H1 (cell line): ENCODE data around the gene FOXN3. TPM values are rescaled to one million over a fixed set of nuclear protein-coding genes. Genes with fewer than 3 reads are reported as not detected.

Source experiments
- CTCF ChIA-PET: fragments of 300-600 bp; sonication (Branson Sonifier 250); formaldehyde crosslinking; loops from one replicate; lab custom pipeline; 2021; ENCODE audit not compliant: partially characterized antibody; lab: Charles Lee
- POLR2A ChIA-PET: fragments of 300-600 bp; sonication (Branson Sonifier 250); formaldehyde crosslinking; loops from one replicate; lab custom pipeline; 2021; ENCODE audit warnings: inconsistent platforms; ENCODE audit not compliant: partially characterized antibody; lab: Charles Lee
- DNase-seq, 2 experiments: peaks; one replicate each; pipeline versions ENCODE4 v3.0.0 to v3.0.0-alpha.2; 2010 to 2022; ENCODE audit warnings: low spot score in 2 of 2, low read depth in 1 of 2, mixed read lengths in 1 of 2
- FAIRE-seq: peaks from 2 replicates; lab custom pipeline; 2011; peaks lifted over from hg19 to GRCh38; lab: Jason Lieb, UNC
- H2AFZ ChIP-seq: 2 replicates; pipeline ENCODE4 v1.8.1; 2012; ENCODE audit warnings: low read length, inconsistent platforms
- H2AK5ac ChIP-seq: 2 replicates; pipeline ENCODE4 v1.6.1; 2013; ENCODE audit warnings: low read depth, low read length
- H2BK120ac ChIP-seq: replicated peaks from 2 replicates; pipeline ENCODE3; 2013; ENCODE audit warnings: low read depth, low read length, inconsistent platforms
- H2BK12ac ChIP-seq: 2 replicates; pipeline ENCODE4 v1.6.1; 2013; ENCODE audit warnings: low read depth, low read length
- H2BK15ac ChIP-seq: 2 replicates; pipeline ENCODE4 v1.6.1; 2013; ENCODE audit warnings: low read length
- H2BK20ac ChIP-seq: 2 replicates; pipeline ENCODE4 v1.6.1; 2013; ENCODE audit warnings: low read length
- H2BK5ac ChIP-seq: 2 replicates; pipeline ENCODE4 v1.6.1; 2013; ENCODE audit warnings: low read depth, low read length
- H3K14ac ChIP-seq: 2 replicates; pipeline ENCODE4 v1.6.1; 2013; ENCODE audit warnings: inconsistent platforms; ENCODE audit not compliant: insufficient read length
- H3K18ac ChIP-seq: 2 replicates; pipeline ENCODE4 v1.6.1; 2013; ENCODE audit warnings: low read length; ENCODE audit errors: extremely low read depth
- H3K23ac ChIP-seq: 2 replicates; pipeline ENCODE4 v1.6.1; 2013; ENCODE audit warnings: inconsistent platforms; ENCODE audit not compliant: insufficient read length
- H3K23me2 ChIP-seq: 2 replicates; pipeline ENCODE4 v1.6.1; 2013; ENCODE audit warnings: low read depth, low read length
- H3K27ac ChIP-seq: 2 replicates; pipeline ENCODE4 v1.6.1; 2011; ENCODE audit warnings: low read depth, low read length, inconsistent platforms
- H3K27me3 ChIP-seq, 4 experiments: replicated peaks in 1 of 4; 1 replicate in 1 of 4; 2 replicates in 3 of 4; pipeline versions ENCODE4 v1.6.1 to v1.8.1; 2011 to 2013; ENCODE audit warnings: low read length in 3 of 4, mild to moderate bottlenecking in 3 of 4, inconsistent platforms in 2 of 4, mixed read lengths in 2 of 4, moderate library complexity in 1 of 4; ENCODE audit not compliant: control insufficient read depth in 3 of 4, insufficient read depth in 3 of 4; ENCODE audit errors: extremely low read depth in 1 of 4
- H3K36me3 ChIP-seq, 4 experiments: 2 replicates each; pipeline versions ENCODE4 v1.6.1 to v1.8.1; 2011 to 2013; ENCODE audit warnings: mild to moderate bottlenecking in 4 of 4, low read length in 3 of 4, moderate library complexity in 2 of 4, control low read depth in 1 of 4, inconsistent platforms in 1 of 4; ENCODE audit not compliant: insufficient read depth in 4 of 4, control insufficient read depth in 2 of 4
- H3K4ac ChIP-seq: replicated peaks from 2 replicates; pipeline ENCODE3; 2013; ENCODE audit warnings: low read length, low read depth, mixed read lengths, inconsistent platforms; ENCODE audit not compliant: insufficient read length
- H3K4me1 ChIP-seq, 4 experiments: replicated peaks in 1 of 4; 1 replicate in 1 of 4; 2 replicates in 3 of 4; pipeline versions ENCODE4 v1.6.1 to v1.8.1; 2011 to 2013; ENCODE audit warnings: low read length in 3 of 4, inconsistent platforms in 2 of 4, mixed read lengths in 1 of 4; ENCODE audit not compliant: insufficient read depth in 4 of 4, control insufficient read depth in 3 of 4
- H3K4me2 ChIP-seq, 2 experiments: 2 replicates each; pipeline versions ENCODE4 v1.6.1 to v1.8.1; 2011 to 2013; ENCODE audit warnings: low read depth in 2 of 2, low read length in 2 of 2, control low read depth in 1 of 2, inconsistent platforms in 1 of 2, mild to moderate bottlenecking in 1 of 2; ENCODE audit not compliant: insufficient read depth in 1 of 2
- H3K4me3 ChIP-seq, 4 experiments: fragments of 200-600, 300-600 bp in 1 of 4; sonication (generic), shearing (Covaris generic), sonication (Bioruptor Twin) in 1 of 4; 2 replicates each; pipeline versions ENCODE4 v1.5.1 to v1.8.1; 2011 to 2016; ENCODE audit warnings: low read length in 4 of 4, low read depth in 3 of 4, control low read depth in 2 of 4, inconsistent platforms in 2 of 4, mild to moderate bottlenecking in 2 of 4, mixed read lengths in 1 of 4, moderate library complexity in 1 of 4; ENCODE audit not compliant: insufficient read depth in 2 of 4; ENCODE audit errors: extremely low read depth in 1 of 4
- H3K56ac ChIP-seq: replicated peaks from 2 replicates; pipeline ENCODE3; 2013; ENCODE audit warnings: low read depth, mild to moderate bottlenecking, mixed read lengths, low read length, inconsistent platforms; ENCODE audit not compliant: insufficient read length
- H3K79me1 ChIP-seq: 2 replicates; pipeline ENCODE4 v1.6.1; 2013; ENCODE audit warnings: low read depth, low read length, control low read depth
- H3K79me2 ChIP-seq, 2 experiments: 2 replicates each; pipeline versions ENCODE4 v1.6.1 to v1.8.1; 2012 to 2013; ENCODE audit warnings: low read length in 2 of 2, mild to moderate bottlenecking in 2 of 2, inconsistent platforms in 1 of 2; ENCODE audit not compliant: insufficient read depth in 2 of 2, control insufficient read depth in 1 of 2
- H3K9ac ChIP-seq, 4 experiments: replicated peaks in 1 of 4; 1 replicate in 1 of 4; 2 replicates in 3 of 4; pipeline versions ENCODE4 v1.6.1 to v1.8.1; 2011 to 2013; ENCODE audit warnings: low read depth in 3 of 4, low read length in 3 of 4, control low read depth in 2 of 4, mild to moderate bottlenecking in 2 of 4, moderate library complexity in 2 of 4, inconsistent platforms in 1 of 4; ENCODE audit errors: extremely low read depth in 1 of 4
- H3K9me3 ChIP-seq, 2 experiments: 2 replicates each; pipeline versions ENCODE4 v1.6.1 to v1.8.1; 2012 to 2013; ENCODE audit warnings: mild to moderate bottlenecking in 2 of 2, moderate library complexity in 2 of 2, control low read depth in 1 of 2, inconsistent platforms in 1 of 2, low read depth in 1 of 2, low read length in 1 of 2, mixed read lengths in 1 of 2; ENCODE audit not compliant: insufficient read depth in 2 of 2
- H4K20me1 ChIP-seq, 2 experiments: replicated peaks in 1 of 2; 2 replicates each; pipeline versions ENCODE3 to v1.8.1; 2011 to 2013; ENCODE audit warnings: inconsistent platforms in 2 of 2, low read length in 2 of 2, mild to moderate bottlenecking in 1 of 2; ENCODE audit not compliant: insufficient read depth in 2 of 2, control insufficient read depth in 1 of 2
- H4K5ac ChIP-seq: 2 replicates; pipeline ENCODE4 v1.6.1; 2013; ENCODE audit warnings: low read length, low read depth, mixed read lengths, inconsistent platforms; ENCODE audit not compliant: insufficient read length
- H4K8ac ChIP-seq: 2 replicates; pipeline ENCODE4 v1.8.0; 2013; ENCODE audit warnings: mild to moderate bottlenecking, moderate library complexity, low read length, inconsistent platforms; ENCODE audit not compliant: insufficient read depth; ENCODE audit errors: extremely low read depth
- H4K91ac ChIP-seq: replicated peaks from 2 replicates; pipeline ENCODE3; 2013; ENCODE audit warnings: low read length, mixed read lengths, inconsistent platforms; ENCODE audit not compliant: insufficient read length
- BRCA1 ChIP-seq: IDR thresholded peaks from 2 replicates; pipeline ENCODE4 v1.6.1; 2012; ENCODE audit warnings: low read depth, low read length, improper control_type of control experiment
- KDM4A ChIP-seq: IDR thresholded peaks from one replicate; pipeline ENCODE4 v1.7.1; 2012; ENCODE audit warnings: low read depth, mild to moderate bottlenecking, moderate library complexity, low read length, inconsistent platforms; ENCODE audit not compliant: severe bottlenecking
- WGBS, 2 experiments: shearing (Covaris generic) in 1 of 2; methylation state at CpG; one replicate each; pipeline versions ENCODE4 v1.1.6 to v1.1.7; 2013 to 2015; ENCODE audit warnings: low lambda C conversion rate in 2 of 2, mixed read lengths in 2 of 2, inconsistent platforms in 1 of 2, low coverage in 1 of 2, missing lambda C conversion rate in 1 of 2; ENCODE audit not compliant: insufficient replicate concordance in 2 of 2, insufficient coverage in 1 of 2, insufficient read length in 1 of 2; ENCODE audit errors: extremely low coverage in 1 of 2, missing lambda C conversion rate in 1 of 2; 5-methylcytosine and 5-hydroxymethylcytosine counted together
- polyA plus RNA-seq, 7 experiments: library from polyadenylated mRNA; depleted of rRNA in 3 of 7; stranded (reverse) in 5 of 7; unstranded in 2 of 7; fragments of >200 nt in 5 of 7; fragments of 200-250 nt in 2 of 7; gene quantifications; 1 replicate in 5 of 7; 2 replicates in 1 of 7; 4 replicates in 1 of 7; pipeline versions ENCODE4 v1.2.1 to v1.2.3, GENCODE V29; 2011 to 2013; ENCODE audit warnings: missing spikeins in 2 of 7, mixed read lengths in 2 of 7
- total RNA-seq: library from RNA; stranded (reverse); fragmentation: NEBNext Ultra II Directional; extraction: Animal tissue kit (Norgen Biotek cat#: 25700); gene quantifications from 2 replicates; pipeline ENCODE4 v1.2.1, GENCODE V29; 2021

FOXN3 gene
- total and polyA plus RNA-seq, 2 of the 8 experiments (the other 6 are each of a cell fraction or from before 2014, with no cell fraction given) = 52.6 to 178 TPM

- Histone ChIP-seq H3K79me1 (peaks cover 3% of the 10 kb centered on the region; the same call in 1 of the 2 replicates), H2AFZ (no peak overlapping the region), H3K18ac (no peak overlapping the region), H2AK5ac (peak overlapping the region; percentile 70; the same call in 1 of the 2 replicates), H2BK15ac (0 out of 2 replicates have a peak overlapping the region, but pooled peaks have one; percentile 32), H3K36me3 (no peaks in the 10 kb centered on the region), H4K5ac (no peak overlapping the region), H3K9me3 (no peaks in the 10 kb centered on the region), H4K20me1 (no peaks in the 10 kb centered on the region), H3K4ac (no peak overlapping the region), H4K91ac (no peak overlapping the region), H2BK20ac (no peak overlapping the region), H3K27ac (no peak overlapping the region), H3K23ac (no peak overlapping the region), H3K4me1 (peaks cover 6 to 25% (median 14%) of the 10 kb centered on the region in 4 experiments), H2BK12ac (no peak overlapping the region), H3K23me2 (no peaks in the 10 kb centered on the region), H3K4me2 (no peak overlapping the region), H3K56ac (no peak overlapping the region), H2BK120ac (no peak overlapping the region), H3K4me3 (no peak overlapping the region), H2BK5ac (no peak overlapping the region), H3K27me3 (no peaks in the 10 kb centered on the region; a peak in 1 of 7 replicates), H3K79me2 (peaks cover 0 to 18% of the 10 kb centered on the region in 2 experiments; a peak in 2 of 4 replicates), H3K14ac (no peak overlapping the region), H4K8ac (no peak overlapping the region), H3K9ac (no peak overlapping the region)
- POLR2A ChIA-PET = no interaction called here
- FAIRE-seq = no peak
- no peak for TF ChIP-seq BRCA1
- TF ChIP-seq KDM4A = no peak
- DNase-seq = no peak
- CTCF ChIA-PET = interaction anchor here (1.0 to 3.3 kb wide), 3 partner anchors 19 to 420 kb away, joined by 3 to 11 read pairs (median 3); no protein-coding TSS in a partner anchor
- WGBS, 2 experiments = 90% methylated on average over 13 of the region's 14 CpGs; no CpG with 5 or more reads in 1 of the 2 experiments
Observed at GRCh38 chr14:89447182-89447944, 30.3 kb upstream of the FOXN3 start.
